GM18909 (cell line): ENCODE data around the gene CX3CL1.
"Not testable (repeated sequence)": the region's sequence is repeated elsewhere in the genome, so short reads cannot be mapped to it uniquely, and the experiment has no call there.

Experiments
- ATAC-seq: cut with Tn5 transposase; IDR thresholded peaks from one replicate; pipeline ENCODE4 v1.9.1; 2021; ENCODE audit warnings: mild to moderate bottlenecking; ENCODE audit not compliant: unreplicated experiment, poor library complexity

Gene CX3CL1

DNA sequence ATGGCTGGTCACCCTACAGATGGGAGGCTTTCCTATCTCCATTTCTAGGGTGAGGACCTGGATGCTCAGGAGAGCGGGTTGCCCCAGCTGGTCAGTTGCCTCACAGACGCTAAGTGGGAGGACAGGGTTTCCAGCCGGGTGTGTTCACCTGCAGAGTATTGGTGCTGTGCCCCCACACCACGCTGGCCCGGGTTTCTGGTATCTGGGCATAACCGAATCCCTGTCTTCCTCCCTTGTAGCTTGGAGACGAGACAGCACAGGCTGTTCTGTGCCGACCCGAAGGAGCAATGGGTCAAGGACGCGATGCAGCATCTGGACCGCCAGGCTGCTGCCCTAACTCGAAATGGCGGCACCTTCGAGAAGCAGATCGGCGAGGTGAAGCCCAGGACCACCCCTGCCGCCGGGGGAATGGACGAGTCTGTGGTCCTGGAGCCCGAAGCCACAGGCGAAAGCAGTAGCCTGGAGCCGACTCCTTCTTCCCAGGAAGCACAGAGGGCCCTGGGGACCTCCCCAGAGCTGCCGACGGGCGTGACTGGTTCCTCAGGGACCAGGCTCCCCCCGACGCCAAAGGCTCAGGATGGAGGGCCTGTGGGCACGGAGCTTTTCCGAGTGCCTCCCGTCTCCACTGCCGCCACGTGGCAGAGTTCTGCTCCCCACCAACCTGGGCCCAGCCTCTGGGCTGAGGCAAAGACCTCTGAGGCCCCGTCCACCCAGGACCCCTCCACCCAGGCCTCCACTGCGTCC, 9.7 kb downstream of the CX3CL1 start:
- ATAC-seq = no peak

DNA sequence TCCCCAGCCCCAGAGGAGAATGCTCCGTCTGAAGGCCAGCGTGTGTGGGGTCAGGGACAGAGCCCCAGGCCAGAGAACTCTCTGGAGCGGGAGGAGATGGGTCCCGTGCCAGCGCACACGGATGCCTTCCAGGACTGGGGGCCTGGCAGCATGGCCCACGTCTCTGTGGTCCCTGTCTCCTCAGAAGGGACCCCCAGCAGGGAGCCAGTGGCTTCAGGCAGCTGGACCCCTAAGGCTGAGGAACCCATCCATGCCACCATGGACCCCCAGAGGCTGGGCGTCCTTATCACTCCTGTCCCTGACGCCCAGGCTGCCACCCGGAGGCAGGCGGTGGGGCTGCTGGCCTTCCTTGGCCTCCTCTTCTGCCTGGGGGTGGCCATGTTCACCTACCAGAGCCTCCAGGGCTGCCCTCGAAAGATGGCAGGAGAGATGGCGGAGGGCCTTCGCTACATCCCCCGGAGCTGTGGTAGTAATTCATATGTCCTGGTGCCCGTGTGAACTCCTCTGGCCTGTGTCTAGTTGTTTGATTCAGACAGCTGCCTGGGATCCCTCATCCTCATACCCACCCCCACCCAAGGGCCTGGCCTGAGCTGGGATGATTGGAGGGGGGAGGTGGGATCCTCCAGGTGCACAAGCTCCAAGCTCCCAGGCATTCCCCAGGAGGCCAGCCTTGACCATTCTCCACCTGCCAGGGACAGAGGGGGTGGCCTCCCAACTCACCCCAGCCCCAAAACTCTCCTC, 10.4 kb downstream of the CX3CL1 start:
- ATAC-seq = no peak

GRCh38 chr16:57383276-57384247, 11.3 kb downstream of the CX3CL1 start:
- no peak for ATAC-seq

DNA sequence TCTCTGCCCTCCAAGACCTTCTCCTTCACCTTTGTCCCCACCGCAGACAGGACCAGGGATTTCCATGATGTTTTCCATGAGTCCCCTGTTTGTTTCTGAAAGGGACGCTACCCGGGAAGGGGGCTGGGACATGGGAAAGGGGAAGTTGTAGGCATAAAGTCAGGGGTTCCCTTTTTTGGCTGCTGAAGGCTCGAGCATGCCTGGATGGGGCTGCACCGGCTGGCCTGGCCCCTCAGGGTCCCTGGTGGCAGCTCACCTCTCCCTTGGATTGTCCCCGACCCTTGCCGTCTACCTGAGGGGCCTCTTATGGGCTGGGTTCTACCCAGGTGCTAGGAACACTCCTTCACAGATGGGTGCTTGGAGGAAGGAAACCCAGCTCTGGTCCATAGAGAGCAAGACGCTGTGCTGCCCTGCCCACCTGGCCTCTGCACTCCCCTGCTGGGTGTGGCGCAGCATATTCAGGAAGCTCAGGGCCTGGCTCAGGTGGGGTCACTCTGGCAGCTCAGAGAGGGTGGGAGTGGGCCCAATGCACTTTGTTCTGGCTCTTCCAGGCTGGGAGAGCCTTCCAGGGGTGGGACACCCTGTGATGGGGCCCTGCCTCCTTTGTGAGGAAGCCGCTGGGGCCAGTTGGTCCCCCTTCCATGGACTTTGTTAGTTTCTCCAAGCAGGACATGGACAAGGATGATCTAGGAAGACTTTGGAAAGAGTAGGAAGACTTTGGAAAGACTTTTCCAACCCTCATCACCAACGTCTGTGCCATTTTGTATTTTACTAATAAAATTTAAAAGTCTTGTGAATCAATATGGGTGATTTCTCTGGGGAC, 12.2 kb downstream of the CX3CL1 start:
- no peak for ATAC-seq

GRCh38 chr16:57385083-57385482, 12.8 kb downstream of the CX3CL1 start:
- no peak for ATAC-seq

DNA sequence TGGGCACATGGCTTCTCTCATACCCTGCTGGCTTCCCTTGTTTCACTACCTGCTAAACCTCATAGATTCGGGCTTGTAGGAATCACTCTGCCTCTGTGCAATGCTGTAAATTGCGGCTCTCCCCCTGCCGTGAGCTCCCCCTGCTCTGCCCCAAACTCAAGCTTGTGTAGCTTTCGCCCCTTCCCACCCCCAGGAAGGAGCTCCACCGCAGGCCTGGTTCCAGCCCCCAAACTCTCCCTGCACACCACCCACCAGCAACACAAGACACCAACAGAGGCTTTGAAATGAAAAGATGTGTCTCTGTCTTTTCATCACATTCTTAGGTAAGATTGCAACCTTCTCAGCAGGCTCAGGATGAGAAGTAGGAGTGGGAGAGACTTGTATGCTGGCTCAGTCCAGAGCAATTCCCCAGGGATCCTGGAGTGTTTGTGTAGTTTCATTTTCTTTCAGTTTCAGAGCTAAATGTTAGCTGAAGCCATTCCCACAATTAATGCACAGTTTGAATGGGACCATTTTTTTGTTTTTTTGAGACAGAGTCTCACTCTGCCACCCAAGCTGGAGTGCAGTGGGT, 14.2 kb downstream of the CX3CL1 start:
- no peak for ATAC-seq

GRCh38 chr16:57387598-57388354, 15.5 kb downstream of the CX3CL1 start:
- no peak for ATAC-seq

DNA sequence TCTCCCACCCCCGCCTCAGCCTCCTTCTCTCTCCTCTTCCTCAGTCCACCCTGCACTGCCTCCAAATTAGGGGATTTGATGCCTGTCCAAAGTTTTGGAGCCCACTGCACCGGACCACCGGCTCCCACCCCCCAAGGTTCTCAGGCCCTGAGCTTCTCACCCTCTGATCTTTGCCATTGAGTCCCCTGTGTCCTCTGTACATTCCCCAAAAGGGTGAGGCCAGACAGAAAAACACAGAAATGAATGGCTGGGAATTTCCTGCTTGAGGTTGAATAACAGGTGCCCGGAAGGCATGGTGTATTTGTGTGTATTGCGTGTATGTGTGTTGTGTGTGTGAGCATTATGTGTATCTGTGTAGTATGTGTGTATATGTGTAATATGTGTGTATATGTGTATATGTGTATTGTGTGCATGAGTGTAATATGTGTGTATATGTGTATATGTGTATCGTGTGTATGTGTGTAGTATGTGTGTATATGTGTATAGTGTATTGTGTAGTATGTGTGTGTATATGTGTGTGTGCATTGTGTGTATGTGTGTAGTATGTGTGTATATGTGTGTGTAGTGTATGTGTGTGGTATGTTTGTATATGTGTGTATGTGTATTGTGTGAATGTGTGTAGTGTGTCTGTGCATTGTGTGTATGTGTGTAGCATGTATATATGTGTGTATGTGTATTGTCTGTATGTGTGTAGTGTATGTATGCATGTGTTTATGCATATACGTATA, 16.2 kb downstream of the CX3CL1 start:
- ATAC-seq = no peak

GRCh38 chr16:57389087-57389468, 16.8 kb downstream of the CX3CL1 start:
- no peak for ATAC-seq

GRCh38 chr16:57390636-57391295, 18.5 kb downstream of the CX3CL1 start:
- no peak for ATAC-seq

GRCh38 chr16:57391300-57391699, 19.0 kb downstream of the CX3CL1 start:
- ATAC-seq = no peak

GRCh38 chr16:57391708-57392107, 19.4 kb downstream of the CX3CL1 start:
- ATAC-seq = no peak

DNA sequence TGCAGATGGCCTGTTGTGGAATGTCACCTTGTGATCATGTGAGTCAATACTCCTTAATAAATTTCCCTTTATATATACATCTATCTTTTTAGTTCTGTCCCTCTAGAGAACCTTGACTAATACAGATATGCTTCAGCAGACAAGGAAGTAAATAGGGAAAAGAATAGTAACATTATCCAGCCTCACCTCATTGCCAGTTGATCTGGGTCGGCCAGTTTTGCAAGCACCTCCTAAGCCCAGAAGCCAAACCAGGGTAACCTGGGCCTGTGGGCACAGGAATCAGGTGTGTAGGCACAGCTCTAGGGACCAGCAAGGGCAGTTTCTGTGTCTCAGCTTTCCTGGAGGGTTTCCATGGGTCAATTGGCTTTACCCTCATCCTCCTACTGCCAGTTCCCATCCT, 20.4 kb downstream of the CX3CL1 start:
- ATAC-seq = no peak

DNA sequence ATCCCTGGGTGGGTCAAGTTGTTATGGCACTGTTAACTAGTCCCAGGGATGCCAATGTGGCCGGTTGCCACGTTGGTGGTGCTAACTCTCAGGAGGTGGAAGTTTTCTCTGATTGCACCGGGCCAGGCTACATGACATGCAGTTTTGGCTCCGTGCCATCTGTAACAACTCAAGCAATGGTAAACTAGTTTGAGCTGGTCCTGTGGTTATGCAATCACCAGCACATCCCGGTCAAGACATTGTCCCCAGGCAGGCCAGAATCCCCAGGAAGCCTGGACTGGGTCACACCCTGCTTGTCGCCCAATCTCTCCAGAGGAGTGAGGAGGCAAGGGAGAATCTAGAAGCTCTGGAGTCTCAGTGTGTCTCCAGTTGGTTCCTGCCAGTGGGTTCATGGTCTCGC, 22.2 kb downstream of the CX3CL1 start:
- ATAC-seq = no peak

- ATAC-seq = no peak
These were observed 22.7 kb downstream of the CX3CL1 start for GRCh38 chr16:57395026-57395425.

- ATAC-seq = no peak
These were observed 24.5 kb downstream of the CX3CL1 start for GRCh38 chr16:57396786-57397185.

DNA sequence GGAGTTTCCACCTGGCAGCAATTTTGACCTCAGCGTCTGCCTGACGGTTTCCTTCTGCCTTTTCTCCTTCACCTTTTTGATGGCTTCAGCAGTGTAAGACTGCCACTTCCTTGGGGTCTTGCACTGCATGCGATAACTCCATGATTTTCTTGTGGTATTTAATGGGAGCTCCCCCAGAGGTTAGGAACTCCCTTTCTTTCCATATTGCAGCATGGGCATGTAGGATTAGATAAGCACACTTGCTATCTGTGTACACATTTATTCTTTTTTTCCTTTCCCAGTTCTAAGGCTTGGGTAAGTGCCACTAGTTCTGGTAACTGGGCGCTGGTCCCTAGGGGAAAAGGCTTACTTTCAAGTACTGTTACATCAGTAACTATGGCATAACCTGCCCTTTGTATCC, 25.2 kb downstream of the CX3CL1 start:
- ATAC-seq = not testable (repeated sequence)
